ENCODE measurements around the gene RABGEF1.

Gene RABGEF1

DNA sequence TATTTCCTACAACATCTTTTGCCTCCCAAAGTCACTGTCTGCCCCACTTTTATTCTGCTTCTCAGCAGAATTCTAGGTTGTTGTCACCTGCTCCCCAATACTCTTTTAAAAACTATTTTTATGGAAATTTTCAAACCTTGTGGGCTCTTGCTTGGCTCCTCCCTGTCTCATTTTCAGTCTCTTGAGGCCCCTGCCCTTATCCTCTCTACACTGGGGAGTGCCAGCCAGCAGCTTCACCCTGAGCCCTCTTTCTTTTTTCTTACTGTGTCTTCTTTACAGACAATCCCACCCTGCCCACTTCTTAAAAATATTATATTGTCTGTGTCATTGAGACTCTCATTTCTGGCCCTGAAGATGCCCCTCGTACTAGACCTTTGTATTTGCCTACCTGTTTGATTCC, 118.8 kb downstream of the RABGEF1 start:
- no peak for DNase-seq (ENCODE audit: low spot score)

DNA sequence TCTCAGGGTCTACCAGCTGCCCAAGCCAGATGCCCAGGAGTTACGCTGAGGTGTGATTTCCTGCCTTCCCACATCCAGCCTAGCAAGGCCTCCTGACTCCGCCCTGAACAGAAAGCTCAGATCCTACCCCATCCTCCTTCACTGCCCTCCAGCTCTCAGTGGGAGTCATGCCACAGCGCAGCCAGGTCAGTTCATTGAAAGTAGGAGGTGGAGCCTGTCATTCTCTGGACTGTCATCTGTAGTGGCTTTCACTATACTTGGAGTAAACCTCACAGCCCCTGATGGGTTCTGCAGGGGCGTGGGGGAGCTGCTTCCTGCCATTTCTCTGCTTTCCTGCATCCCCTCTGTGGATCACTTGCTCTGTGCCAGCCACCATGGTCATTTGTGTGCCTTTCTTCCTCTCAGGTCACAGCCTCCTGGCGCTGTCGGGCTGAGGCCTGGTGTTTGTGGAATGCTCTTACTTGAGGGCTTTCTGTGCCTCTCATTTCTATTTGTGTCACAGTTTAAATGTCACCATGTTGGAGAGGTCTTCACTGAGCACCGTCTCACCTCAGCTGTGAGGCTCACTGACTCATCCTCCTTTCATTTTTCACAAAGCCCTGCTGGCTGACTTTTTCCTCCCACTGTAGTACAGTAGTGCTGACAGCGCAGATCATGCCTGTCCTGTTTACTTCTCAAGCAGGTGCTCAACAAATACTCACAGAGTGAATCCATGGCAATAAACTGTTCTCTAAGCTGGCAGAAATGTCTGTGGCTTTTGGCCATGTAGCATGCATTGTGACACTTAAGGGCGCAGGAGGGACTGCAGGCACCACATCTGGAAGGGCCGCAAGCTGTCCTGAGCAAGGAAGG, 119.5 kb downstream of the RABGEF1 start:
- DNase-seq (ENCODE audit: low spot score) = no peak

DNA sequence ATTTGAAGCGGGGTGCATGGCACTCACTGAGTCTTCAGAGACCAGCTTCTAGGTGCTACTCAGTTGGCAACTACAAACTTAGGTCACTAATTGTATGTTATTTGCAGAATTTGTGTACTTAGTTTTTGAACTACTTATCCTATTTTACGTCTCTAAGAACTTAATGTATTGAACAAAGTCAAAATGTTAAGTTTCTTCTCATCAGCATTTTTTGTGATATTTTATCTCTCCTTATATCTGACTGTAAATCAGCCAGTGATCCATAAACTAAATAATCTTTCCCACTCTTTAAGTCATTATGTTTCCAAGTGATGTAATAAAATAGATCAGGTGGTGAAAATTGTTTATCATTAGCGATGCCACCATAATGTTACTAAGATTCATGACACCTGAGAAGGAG, 120.2 kb downstream of the RABGEF1 start:
- DNase-seq (ENCODE audit: low spot score) = no peak

All from globus pallidus (tissue), 1 donor.